HG03103 (cell line): Measurements from ENCODE around the gene GNAQ.
"Not testable (repeated sequence)": the region's sequence is repeated elsewhere in the genome, so short reads cannot be mapped to it uniquely, and the experiment has no call there.

Experiments used
- ATAC-seq: cut with Tn5 transposase; IDR thresholded peaks from one replicate; pipeline ENCODE4 v1.9.1; 2021; ENCODE audit warnings: low read depth; ENCODE audit not compliant: unreplicated experiment

GNAQ gene

GRCh38 chr9:77719321-77719720 is 312.3 kb downstream of the GNAQ start:
- no peak for ATAC-seq

- not testable (repeated sequence) for ATAC-seq
Observed at GRCh38 chr9:77718298-77718640, 313.3 kb downstream of the GNAQ start.

GRCh38 chr9:77717608-77718297 is 313.9 kb downstream of the GNAQ start:
- not testable (repeated sequence) for ATAC-seq

DNA sequence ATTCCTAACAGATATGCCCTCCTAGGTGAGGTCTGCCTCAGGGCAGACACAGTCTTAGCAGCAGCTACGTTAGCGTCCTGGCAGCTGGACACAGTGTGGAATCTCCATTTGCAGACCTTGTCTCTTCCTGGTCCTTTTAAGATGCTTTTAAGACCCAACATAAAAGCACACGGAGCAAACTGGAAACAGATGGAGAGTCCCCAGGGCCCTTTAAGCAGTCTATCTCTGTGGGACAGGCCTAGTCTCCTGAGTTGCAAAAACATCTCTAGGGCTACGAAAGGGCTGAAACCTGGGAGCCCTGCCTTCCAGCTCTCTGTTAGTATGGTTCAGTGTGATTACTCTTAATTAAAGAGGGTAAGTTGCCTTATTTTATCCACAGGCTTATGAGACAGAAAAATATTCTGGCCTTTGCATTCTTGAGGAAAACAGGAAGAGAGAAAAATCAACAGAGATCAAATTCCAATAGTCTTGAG is 317.5 kb downstream of the GNAQ start:
- no peak for ATAC-seq

DNA sequence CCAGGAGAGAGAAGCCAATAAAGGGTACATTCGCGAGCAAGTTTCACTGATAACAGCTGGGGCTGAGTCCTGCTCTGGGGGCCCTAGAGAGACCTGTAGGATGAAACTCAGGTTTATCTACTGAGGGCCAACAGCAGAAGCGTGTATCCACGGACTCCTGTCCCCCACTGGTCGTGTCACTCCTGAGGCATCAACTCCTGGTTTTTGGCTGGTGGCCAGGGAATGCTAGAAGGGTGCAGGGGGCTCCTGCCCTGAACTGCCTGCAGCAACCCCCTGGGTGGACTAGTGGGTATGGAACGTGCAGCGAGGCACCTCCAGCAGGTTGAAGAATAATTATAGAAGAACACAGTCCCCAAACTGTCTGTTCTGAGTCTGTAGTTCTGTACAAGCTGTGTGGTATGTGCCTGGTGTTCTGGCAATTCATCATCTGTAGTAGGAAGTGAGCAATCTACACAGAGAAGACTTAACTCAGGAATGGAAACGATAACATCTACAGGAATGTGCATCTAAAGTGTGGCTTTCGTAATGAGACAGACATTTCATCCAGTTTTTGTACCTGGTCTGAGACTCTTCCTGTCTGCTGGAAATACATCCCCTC is 319.0 kb downstream of the GNAQ start:
- no peak for ATAC-seq

- ATAC-seq, result no peak
Observed at GRCh38 chr9:77710965-77711648, 320.5 kb downstream of the GNAQ start.

- no peak for ATAC-seq
Observed at GRCh38 chr9:77710316-77710715, 321.3 kb downstream of the GNAQ start.

GRCh38 chr9:77708064-77708815 is 323.4 kb downstream of the GNAQ start:
- ATAC-seq, result no peak

GRCh38 chr9:77707383-77708063 is 324.1 kb downstream of the GNAQ start:
- no peak for ATAC-seq

DNA sequence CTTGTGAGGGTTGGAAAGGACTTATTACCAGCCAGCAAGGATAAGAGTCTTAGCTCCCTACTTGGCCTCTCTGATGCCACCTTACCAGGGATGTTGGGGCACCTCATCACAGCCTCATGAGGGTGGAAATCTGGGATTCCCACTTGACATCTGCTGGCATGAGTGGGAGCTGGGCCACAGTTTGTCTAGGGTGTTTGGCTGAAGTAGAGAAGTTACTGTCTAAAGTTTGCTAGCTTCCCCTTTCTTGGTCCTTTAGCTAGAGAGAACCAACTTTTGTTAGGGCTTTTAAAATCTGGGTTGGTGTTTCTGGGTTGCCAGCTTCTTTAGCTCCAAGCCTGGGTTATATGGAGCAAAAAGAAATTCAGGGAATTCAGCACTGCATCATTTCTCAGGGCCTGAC is 326.0 kb downstream of the GNAQ start:
- ATAC-seq, result no peak

DNA sequence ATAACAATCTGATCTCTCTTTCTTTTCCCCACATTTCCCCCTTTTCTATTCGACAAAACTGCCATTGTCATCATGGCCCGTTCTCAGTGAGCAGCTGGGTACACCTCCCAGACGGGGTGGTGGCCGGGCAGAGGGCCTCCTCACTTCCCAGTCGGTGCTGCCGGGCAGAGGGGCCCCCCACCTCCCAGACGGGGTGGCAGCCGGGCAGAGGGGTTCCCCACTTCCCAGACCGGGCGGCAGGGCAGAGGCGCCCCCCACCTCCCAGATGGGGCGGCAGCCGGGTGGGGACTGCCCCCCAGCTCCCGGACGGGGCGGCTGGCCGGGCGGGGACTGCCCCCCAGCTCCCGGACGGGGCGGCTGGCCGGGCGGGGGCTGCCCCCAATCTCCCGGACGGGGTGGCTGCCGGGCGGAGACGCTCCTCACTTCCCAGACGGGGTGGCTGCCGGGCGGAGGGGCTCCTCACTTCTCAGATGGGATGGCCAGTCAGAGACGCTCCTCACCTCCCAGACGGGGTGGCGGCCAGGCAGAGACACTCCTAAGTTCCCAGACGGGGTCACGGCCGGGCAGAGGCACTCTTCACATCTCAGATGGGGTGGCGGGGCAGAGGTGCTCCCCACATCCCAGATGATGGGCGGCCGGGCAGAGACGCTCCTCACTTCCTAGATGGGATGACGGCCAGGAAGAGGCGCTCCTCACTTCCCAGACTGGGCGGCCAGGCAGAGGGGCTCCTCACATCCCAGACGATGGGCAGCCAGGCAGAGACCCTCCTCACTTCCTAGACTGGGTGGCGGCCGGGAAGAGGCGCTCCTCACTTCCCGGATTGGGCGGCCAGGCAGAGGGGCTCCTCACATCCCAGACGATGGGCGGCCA is 328.9 kb downstream of the GNAQ start:
- ATAC-seq, result not testable (repeated sequence)

DNA sequence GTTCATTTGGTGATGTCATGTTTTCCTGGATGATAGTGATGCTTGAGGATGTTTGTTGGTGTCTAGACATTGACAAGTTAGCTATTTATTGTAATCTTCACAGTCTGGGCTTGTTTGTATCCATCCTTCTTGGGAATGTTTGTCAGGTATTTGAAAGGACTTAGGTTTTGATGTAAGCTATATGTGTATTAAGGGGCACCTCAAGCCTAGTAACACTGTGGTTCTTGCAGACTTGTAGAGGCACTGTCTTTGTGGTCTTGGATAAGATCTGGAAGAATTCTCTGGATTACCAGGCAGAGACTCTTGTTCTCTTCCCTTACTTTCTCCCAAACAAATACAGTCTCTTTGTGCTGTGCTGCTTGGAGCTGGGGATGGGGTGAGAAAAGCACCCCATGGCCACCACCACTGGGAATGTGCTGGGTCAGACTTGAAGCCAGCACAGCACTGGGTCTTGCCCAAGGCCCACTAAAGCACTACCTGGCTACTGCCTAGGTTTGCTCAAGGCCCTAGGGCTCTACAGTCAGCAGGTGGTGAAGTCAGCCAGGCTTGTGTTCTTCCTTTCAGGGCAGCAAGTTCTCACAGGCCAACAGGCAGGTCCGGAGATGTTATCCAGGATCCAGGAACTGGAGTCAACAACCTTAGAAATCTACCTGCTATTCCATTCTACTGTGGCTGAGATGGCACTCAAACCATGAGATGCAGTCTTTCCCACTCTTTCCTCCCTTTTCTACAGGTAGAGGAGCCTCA is 334.2 kb downstream of the GNAQ start:
- no peak for ATAC-seq

GRCh38 chr9:77690723-77691122 is 340.9 kb downstream of the GNAQ start:
- not testable (repeated sequence) for ATAC-seq

DNA sequence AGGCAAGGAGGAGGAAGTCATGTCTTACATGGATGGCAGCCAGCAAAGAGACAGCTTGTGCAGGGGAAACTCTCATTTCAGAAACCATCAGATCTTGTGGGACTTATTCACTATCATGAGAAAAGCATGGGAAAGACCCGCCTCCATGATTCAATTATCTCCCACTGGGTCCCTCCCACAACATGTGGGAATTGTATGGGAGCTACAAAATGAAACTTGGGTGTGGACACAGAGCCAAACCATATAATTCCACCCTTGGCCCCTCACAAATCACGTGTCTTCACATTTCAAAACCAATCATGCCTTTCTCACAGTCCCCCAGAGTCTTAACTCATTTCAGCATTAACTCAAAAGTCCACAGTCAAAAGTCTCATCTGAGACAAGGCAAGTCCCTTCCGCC is 341.5 kb downstream of the GNAQ start:
- ATAC-seq, result not testable (repeated sequence)

DNA sequence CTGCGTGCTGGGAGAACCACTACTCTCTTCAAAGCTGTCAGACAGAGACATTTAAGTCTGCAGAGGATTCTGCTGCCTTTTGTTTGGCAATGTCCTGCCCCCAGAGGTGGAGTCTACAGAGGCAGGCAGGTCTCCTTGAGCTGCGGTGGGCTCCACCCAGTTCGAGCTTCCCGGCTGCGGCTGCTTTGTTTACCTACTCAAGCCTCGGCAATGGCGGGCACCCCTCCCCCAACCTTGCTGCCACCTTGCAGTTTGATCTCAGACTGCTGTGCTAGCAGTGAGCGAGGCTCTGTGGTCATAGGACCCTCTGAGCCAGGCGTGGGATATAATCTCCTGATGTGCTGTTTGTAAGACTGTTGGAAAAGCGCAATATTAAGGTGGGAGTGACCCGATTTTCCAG is 343.9 kb downstream of the GNAQ start:
- not testable (repeated sequence) for ATAC-seq

GRCh38 chr9:77680581-77680980 is 351.0 kb downstream of the GNAQ start:
- no peak for ATAC-seq

DNA sequence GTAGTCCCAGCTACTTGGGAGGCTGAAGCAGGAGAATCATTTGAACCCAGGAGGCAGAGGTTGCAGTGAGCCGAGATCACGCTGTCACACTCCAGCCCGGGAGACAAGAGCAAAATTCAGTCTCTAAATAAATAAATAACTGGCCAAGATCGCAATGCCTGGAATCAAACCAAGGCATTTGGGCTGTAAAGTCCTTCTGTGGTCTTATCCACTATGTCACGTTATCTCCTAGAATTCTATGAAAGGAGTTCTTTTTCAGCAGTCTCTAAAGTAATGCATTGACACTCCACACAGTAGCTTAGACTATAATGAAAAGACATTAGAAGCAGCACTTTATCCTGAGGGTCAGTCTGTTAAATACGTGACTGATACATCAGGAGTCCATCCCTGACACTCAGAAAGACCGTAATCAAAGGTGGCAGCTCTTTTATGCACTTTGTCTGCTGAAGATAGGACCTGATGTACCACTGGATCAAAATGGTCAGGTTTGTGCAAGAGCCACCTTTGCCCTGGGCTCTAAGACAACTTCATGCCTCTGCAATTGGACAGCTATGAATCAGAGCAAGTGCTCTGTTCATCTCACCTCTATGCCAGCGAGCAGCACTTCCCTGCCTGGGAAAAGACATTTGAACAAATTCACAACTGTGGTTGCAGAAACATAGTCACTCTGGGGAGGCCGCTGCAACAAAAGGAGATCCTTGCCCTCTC is 351.8 kb downstream of the GNAQ start:
- no peak for ATAC-seq

GRCh38 chr9:77679088-77679487 is 352.5 kb downstream of the GNAQ start:
- no peak for ATAC-seq
